ENCODE measurements around the gene NQO1. TPM values are rescaled to one million over a fixed set of nuclear protein-coding genes. Genes with fewer than 3 reads are reported as not detected.

NQO1 gene
- total RNA-seq, 2 experiments from 2014 or later = 11.6 to 11.9 TPM

Other genes starting within 250 kb of the NQO1 start
- gene NFAT5, start 160.6 kb downstream of the NQO1 start, total RNA-seq = 10 to 100 TPM; 33.0 to 34.0 TPM
- gene NOB1, start 28.4 kb upstream of the NQO1 start, total RNA-seq = 100 to 1,000 TPM; 110 to 114 TPM
- gene WWP2, start 35.8 kb upstream of the NQO1 start, total RNA-seq = 10 to 100 TPM; 27.7 to 32.3 TPM
- gene CLEC18A, start 224.8 kb upstream of the NQO1 start, total RNA-seq = under 1 TPM; 0.17 to 0.19 TPM

All from activated naive CD4-positive, alpha-beta T cell treated with anti-CD3 and anti-CD28 coated beads for 36 hours (primary cell).